H1 (cell line): ENCODE results near the gene CNIH4. TPM values are rescaled to one million over a fixed set of nuclear protein-coding genes. Genes with fewer than 3 reads are reported as not detected.

Experiments
- CHD1 ChIP-seq: IDR thresholded peaks from 2 replicates; pipeline ENCODE4 v1.6.1; 2012; ENCODE audit warnings: low read depth, low read length, improper control_type of control experiment
- KDM5A ChIP-seq: fragments of 200-600 bp; IDR thresholded peaks from 2 replicates; pipeline ENCODE4 v1.7.1; 2012; ENCODE audit warnings: mild to moderate bottlenecking, low read length, inconsistent platforms, mixed read lengths
- RAD21 ChIP-seq, 2 experiments: IDR thresholded peaks in 1 of 2; conservative IDR thresholded peaks in 1 of 2; 2 replicates each; pipeline ENCODE4 v1.6.1; 2011; ENCODE audit warnings: low read depth in 2 of 2, low read length in 2 of 2, improper control_type of control experiment in 1 of 2, inconsistent platforms in 1 of 2, mild to moderate bottlenecking in 1 of 2, moderate library complexity in 1 of 2
- SUZ12 ChIP-seq: fragments of 200-600 bp; sonication (generic); IDR thresholded peaks from 2 replicates; pipeline ENCODE4 v1.6.1; 2012; ENCODE audit warnings: mild to moderate bottlenecking, inconsistent platforms, low read length, moderate library complexity, mixed read lengths
- polyA plus RNA-seq, 7 experiments: library from polyadenylated mRNA; depleted of rRNA in 3 of 7; stranded (reverse) in 5 of 7; unstranded in 2 of 7; fragments of >200 nt in 5 of 7; fragments of 200-250 nt in 2 of 7; gene quantifications; 1 replicate in 5 of 7; 2 replicates in 1 of 7; 4 replicates in 1 of 7; pipeline versions ENCODE4 v1.2.1 to v1.2.3, GENCODE V29; 2011 to 2013; ENCODE audit warnings: missing spikeins in 2 of 7, mixed read lengths in 2 of 7
- total RNA-seq: library from RNA; stranded (reverse); fragmentation: NEBNext Ultra II Directional; extraction: Animal tissue kit (Norgen Biotek cat#: 25700); gene quantifications from 2 replicates; pipeline ENCODE4 v1.2.1, GENCODE V29; 2021

CNIH4 gene
- total and polyA plus RNA-seq, 2 of the 8 experiments (the other 6 are each of a cell fraction or from before 2014, with no cell fraction given), result 76.2 to 151 TPM

- TF ChIP-seq SUZ12, result no peak
- no peak for TF ChIP-seq RAD21 (IDR thresholded peaks at IDR 0.05 in 1 of 2, conservative IDR thresholded peaks at IDR 0.05 in 1 of 2; ENCODE audit: low read depth in 2 of 2, low read length in 2 of 2)
- no peak for TF ChIP-seq KDM5A
- no peak for TF ChIP-seq CHD1
Measured at GRCh38 chr1:224357626-224358124, 996 bp downstream of the CNIH4 start (continued).
